Neural crest cell (in vitro differentiated cells): ENCODE data around the gene ELFN2. TPM values are rescaled to one million over a fixed set of nuclear protein-coding genes. Genes with fewer than 3 reads are reported as not detected.

Experiments
- DNase-seq: peaks from one replicate; pipeline ENCODE4 v3.0.0; 2021; ENCODE audit warnings: low read depth, mixed read lengths, low spot score
- H3K27ac Mint-ChIP-seq: one replicate; pipeline ENCODE4 v1.8.0; 2021; ENCODE audit warnings: mild to moderate bottlenecking, mixed read lengths; ENCODE audit not compliant: unreplicated experiment
- H3K27me3 Mint-ChIP-seq: 2 replicates; pipeline ENCODE4 v1.8.0; 2021; ENCODE audit warnings: low read depth, mild to moderate bottlenecking, mixed read lengths
- H3K36me3 Mint-ChIP-seq: 2 replicates; pipeline ENCODE4 v1.8.0; 2021; ENCODE audit warnings: low read depth, mild to moderate bottlenecking, mixed read lengths
- H3K4me1 Mint-ChIP-seq: 2 replicates; pipeline ENCODE4 v1.8.0; 2021; ENCODE audit warnings: mixed read lengths
- H3K4me3 Mint-ChIP-seq: one replicate; pipeline ENCODE4 v1.8.0; 2021; ENCODE audit warnings: mild to moderate bottlenecking, mixed read lengths
- H3K9me3 Mint-ChIP-seq: 2 replicates; pipeline ENCODE4 v1.8.0; 2021; ENCODE audit warnings: mixed read lengths
- CTCF ChIP-seq: fragments of 200-600 bp; sonication (generic); conservative IDR thresholded peaks from 2 replicates; pipeline ENCODE4 v1.5.0; 2021; ENCODE audit warnings: antibody characterized with exemption, mild to moderate bottlenecking
- total RNA-seq: library from RNA; stranded (reverse); gene quantifications from 2 replicates; pipeline ENCODE4 v1.2.1, GENCODE V29; 2021

ELFN2 gene
- total RNA-seq, 1 donor from 2014 or later, result 0.09 TPM

GRCh38 chr22:37370306-37370979 lies 56.8 kb downstream of the ELFN2 start:
- Mint-ChIP-seq H3K27me3 (no peaks in the 10 kb centered on the region), H3K4me1 (peaks cover 10% of the 10 kb centered on the region), H3K27ac (peak overlapping the region; percentile 87), H3K4me3 (no peak overlapping the region), H3K9me3 (no peaks in the 10 kb centered on the region), H3K36me3 (no peaks in the 10 kb centered on the region)
- DNase-seq, result no peak
- TF ChIP-seq CTCF, result no peak

- Mint-ChIP-seq H3K4me3 (no peak overlapping the region), H3K4me1 (peaks cover 20% of the 10 kb centered on the region), H3K9me3 (no peaks in the 10 kb centered on the region), H3K27me3 (no peaks in the 10 kb centered on the region), H3K36me3 (no peaks in the 10 kb centered on the region), H3K27ac (peak overlapping the region; percentile 68)
- no peak for TF ChIP-seq CTCF
- no peak for DNase-seq
Measured at GRCh38 chr22:37369483-37369882, 57.8 kb downstream of the ELFN2 start.

- Mint-ChIP-seq H3K4me3 (no peak overlapping the region), H3K36me3 (no peaks in the 10 kb centered on the region), H3K4me1 (peaks cover 22% of the 10 kb centered on the region), H3K27me3 (no peaks in the 10 kb centered on the region), H3K9me3 (no peaks in the 10 kb centered on the region), H3K27ac (no peak overlapping the region)
- no peak for DNase-seq
- no peak for TF ChIP-seq CTCF
Measured at GRCh38 chr22:37368058-37368457, 59.2 kb downstream of the ELFN2 start.

- Mint-ChIP-seq H3K9me3 (no peaks in the 10 kb centered on the region), H3K36me3 (no peaks in the 10 kb centered on the region), H3K27ac (peak overlapping the region; percentile 50), H3K27me3 (no peaks in the 10 kb centered on the region), H3K4me1 (peaks cover 22% of the 10 kb centered on the region), H3K4me3 (no peak overlapping the region)
- TF ChIP-seq CTCF, result no peak
- no peak for DNase-seq
Measured at GRCh38 chr22:37366601-37367000, 60.7 kb downstream of the ELFN2 start.

- no peak for DNase-seq
- no peaks in the 10 kb centered on the region for H3K27me3 Mint-ChIP-seq
- H3K4me3 Mint-ChIP-seq, result no peak overlapping the region
- TF ChIP-seq CTCF, result no peak
- H3K36me3 Mint-ChIP-seq, result no peaks in the 10 kb centered on the region
- H3K27ac Mint-ChIP-seq, result no peak overlapping the region
- no peaks in the 10 kb centered on the region for H3K9me3 Mint-ChIP-seq
- peaks cover 22% of the 10 kb centered on the region for H3K4me1 Mint-ChIP-seq
Measured at GRCh38 chr22:37365950-37366349, 61.3 kb downstream of the ELFN2 start.
